Fibroblast of skin of left quadriceps (primary cell): ENCODE data around the gene WDR70.
"Not testable (repeated sequence)": the region's sequence is repeated elsewhere in the genome, so short reads cannot be mapped to it uniquely, and the experiment has no call there.

ENCODE experiments used
- DNase-seq, 2 experiments: peaks; one replicate each; pipeline ENCODE4 v3.0.0-alpha.2; 2013; ENCODE audit warnings: low read depth in 2 of 2

The WDR70 gene

GRCh38 chr5:37638897-37639296, 259.8 kb downstream of the WDR70 start:
- no peak for DNase-seq

GRCh38 chr5:37640088-37640487, 261.0 kb downstream of the WDR70 start:
- no peak for DNase-seq

- no peak for DNase-seq
These were observed 262.8 kb downstream of the WDR70 start for GRCh38 chr5:37641933-37642332.

- no peak for DNase-seq
These were observed 266.6 kb downstream of the WDR70 start for GRCh38 chr5:37645707-37646106.

DNA sequence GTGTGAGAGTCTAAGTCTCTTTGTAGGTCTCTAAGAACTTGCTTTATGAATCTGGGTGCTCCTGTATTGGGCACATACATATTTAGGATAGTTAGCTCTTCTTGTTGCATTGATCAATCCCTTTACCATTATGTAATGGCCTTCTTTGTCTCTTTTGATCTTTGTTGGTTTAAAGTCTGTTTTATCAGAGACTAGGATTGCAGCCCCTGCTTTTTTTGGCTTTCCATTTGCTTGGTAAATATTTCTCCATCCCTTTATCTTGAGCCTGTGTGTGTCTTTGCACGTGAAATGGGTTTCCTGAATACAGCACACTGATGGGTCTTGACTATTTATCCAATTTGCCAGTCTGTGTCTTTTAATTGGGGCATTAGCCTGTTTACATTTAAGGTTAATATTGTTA, 275.4 kb downstream of the WDR70 start:
- DNase-seq = not testable (repeated sequence)

- no peak for DNase-seq
These were observed 277.9 kb downstream of the WDR70 start for GRCh38 chr5:37657046-37657445.

GRCh38 chr5:37658440-37658839, 279.3 kb downstream of the WDR70 start:
- no peak for DNase-seq

GRCh38 chr5:37660319-37660718, 281.2 kb downstream of the WDR70 start:
- no peak for DNase-seq

DNA sequence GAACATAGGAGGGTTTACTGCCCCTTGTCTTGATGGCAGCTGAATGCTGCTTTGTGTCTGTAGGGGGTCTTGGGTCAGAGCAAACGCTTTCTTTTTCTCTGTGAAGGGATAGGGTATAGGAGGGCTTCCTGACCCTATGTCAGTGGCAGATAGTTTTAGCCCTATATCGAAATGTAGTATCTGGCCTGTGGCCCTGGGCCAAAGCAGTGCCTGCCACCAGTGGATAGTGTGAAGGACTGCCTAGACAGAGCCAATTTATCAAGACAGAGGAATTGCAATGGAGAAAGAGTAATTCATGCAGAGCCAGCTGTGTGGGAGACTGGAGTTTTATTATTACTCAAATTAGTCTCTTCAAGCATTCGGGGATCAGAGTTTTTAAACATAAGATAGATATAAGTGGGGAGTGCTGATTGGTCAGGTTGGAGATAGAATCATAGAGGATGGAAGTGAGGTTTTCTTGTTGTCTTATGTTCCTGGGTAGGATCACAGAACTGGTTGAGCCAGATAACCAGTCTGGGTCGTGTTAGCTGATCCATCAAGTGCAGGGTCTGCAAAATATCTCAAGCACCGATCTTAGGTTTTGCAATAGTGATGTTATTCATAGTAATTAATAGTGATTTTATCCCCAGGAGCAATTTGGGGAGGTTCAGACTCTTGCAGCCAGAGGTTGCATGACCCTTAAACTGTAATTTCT, 282.3 kb downstream of the WDR70 start:
- no peak for DNase-seq

GRCh38 chr5:37661951-37662350, 282.8 kb downstream of the WDR70 start:
- no peak for DNase-seq

DNA sequence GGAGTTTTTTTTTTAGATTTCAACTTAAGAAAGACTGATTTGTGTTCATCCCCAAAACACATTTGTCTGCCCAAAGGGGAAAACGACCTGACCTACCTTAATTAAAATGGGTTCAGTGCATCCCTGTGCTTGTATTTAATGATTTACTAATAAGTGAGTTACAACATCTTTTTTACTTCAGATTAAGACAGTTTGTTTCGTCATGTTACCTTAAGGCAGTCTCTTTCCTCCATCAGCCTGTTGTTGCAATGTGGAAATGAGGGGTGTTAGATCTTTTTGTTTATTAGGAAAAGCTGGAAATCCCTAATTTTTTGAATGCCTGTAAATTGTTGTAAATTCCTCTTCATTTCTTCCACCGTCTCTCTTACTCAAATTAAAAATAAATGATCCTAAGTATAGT, 283.2 kb downstream of the WDR70 start:
- no peak for DNase-seq

- DNase-seq = no peak
These were observed 283.8 kb downstream of the WDR70 start for GRCh38 chr5:37662789-37663485.

DNA sequence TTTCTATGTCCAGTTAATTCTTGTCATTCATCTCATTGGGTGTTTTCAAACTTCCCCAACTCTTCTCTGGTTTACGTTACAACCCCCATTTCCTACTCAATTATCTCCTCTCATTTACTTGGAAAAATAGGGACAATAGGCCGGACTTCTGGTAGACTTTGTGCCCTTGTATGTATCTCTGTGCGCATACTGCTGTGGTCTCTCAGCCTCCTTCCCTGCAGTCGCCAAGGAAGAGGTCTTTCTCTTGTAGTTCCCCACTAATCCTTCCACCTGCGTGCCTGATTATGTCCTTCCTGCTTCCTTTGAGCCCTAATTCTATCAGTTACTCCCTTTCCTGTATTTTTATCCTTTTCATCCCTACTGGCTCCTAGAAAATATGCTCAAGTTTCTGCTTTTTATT, 284.4 kb downstream of the WDR70 start:
- no peak for DNase-seq

DNA sequence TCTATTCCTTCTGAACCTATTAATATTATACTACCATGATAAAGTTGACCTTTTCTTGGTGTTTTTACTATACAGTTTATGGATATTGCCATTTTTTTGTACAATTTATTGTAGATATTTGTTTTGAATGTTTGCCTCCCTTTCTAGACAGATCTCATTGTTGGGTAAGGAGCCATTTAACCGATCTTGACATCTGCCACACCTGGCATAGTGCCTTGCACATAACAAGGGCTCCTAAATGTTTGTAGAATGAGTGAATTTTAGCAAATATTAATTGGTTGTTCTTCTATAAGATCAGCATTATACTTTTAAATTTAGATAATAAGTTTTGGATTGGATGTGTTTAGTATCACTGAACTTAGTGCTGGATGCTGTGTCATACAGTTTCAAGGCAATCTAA, 285.4 kb downstream of the WDR70 start:
- no peak for DNase-seq

DNA sequence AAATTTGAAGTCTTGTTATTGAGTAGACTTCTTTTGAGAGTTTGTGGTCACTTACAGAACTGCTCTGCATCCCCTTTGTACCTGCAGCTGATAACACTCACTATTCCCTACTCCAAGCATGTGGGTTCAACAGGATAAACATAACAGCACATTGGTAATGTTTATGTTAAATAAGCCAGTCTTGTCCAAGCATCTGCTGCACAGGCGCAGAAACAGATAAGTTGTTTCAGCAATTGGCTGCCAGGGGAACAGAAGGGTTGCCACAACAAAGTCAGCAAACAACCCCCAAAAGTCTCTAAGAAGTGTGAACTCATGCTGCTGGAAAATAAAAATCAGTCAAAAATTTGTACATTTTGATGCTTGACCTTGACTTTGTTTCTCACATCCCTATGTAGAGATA, 286.2 kb downstream of the WDR70 start:
- DNase-seq = no peak

GRCh38 chr5:37665889-37666288, 286.8 kb downstream of the WDR70 start:
- no peak for DNase-seq

GRCh38 chr5:37667430-37667829, 288.3 kb downstream of the WDR70 start:
- no peak for DNase-seq

- no peak for DNase-seq
These were observed 288.7 kb downstream of the WDR70 start for GRCh38 chr5:37667846-37668245.

GRCh38 chr5:37668524-37669047, 289.5 kb downstream of the WDR70 start:
- DNase-seq = peak; percentile 76 to 77

DNA sequence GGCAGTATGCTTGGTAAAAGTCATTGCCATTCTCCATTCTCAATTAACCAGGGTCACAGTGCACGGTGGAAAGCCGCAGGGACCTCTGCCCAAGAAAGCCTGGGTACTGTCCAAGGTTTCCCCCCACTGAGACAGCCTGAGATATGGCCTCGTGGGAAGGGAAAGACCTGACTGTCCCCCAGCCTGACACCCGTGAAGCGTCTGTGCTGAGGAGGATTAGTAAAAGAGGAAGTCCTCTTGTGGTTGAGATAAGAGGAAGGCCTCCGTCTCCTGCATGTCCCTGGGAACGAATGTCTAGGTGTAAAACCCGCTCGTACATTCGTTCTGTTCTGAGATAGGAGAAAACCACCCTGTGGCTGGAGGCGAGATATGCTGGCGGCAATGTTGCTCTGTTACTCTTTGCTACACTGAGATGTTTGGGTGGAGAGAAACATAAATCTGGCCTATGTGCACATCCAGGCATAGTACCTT, 293.0 kb downstream of the WDR70 start:
- DNase-seq = not testable (repeated sequence)

- not testable (repeated sequence) for DNase-seq
These were observed 295.2 kb downstream of the WDR70 start for GRCh38 chr5:37674361-37674760.

DNA sequence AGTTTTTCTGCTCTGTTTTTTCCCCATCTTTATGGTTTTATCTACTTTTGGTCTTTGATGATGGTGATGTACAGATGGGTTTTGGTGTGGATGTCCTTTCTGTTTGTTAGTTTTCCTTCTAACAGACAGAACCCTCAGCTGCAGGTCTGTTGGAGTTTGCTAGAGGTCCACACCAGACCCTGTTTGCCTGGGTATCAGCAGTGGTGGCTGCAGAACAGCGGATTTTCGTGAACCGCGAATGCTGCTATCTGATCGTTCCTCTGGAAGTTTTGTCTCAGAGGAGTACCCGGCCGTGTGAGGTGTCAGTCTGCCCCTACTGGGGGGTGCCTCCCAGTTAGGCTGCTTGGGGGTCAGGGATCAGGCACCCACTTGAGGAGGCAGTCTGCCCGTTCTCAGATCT, 300.2 kb downstream of the WDR70 start:
- DNase-seq = not testable (repeated sequence)

- not testable (repeated sequence) for DNase-seq
These were observed 300.8 kb downstream of the WDR70 start for GRCh38 chr5:37679903-37680302.
